Epithelial cell of esophagus (primary cell): ENCODE results near the gene CDK14.
A peak's percentile ranks its signal among the peaks of the same experiment; 100 is the strongest.
"Not testable (repeated sequence)": the region's sequence is repeated elsewhere in the genome, so short reads cannot be mapped to it uniquely, and the experiment has no call there.

Experiments used
- DNase-seq: peaks from one replicate; pipeline ENCODE4 v3.0.0; 2010; ENCODE audit warnings: low read depth
- H3K4me3 ChIP-seq: 2 replicates; pipeline ENCODE4 v1.5.1; 2011; ENCODE audit warnings: mild to moderate bottlenecking, low read length, control low read depth
- CTCF ChIP-seq: IDR thresholded peaks from 2 replicates; pipeline ENCODE4 v1.5.1; 2011; ENCODE audit warnings: low read depth, mild to moderate bottlenecking, low read length, control low read depth, inconsistent platforms; ENCODE audit not compliant: insufficient read depth; ENCODE audit errors: missing control alignments

CDK14 gene

GRCh38 chr7:91165006-91165845, 569.1 kb downstream of the CDK14 start:
- no peak for TF ChIP-seq CTCF
- H3K4me3 ChIP-seq: no peak overlapping the region
- DNase-seq: peak; percentile 91

- no peak for DNase-seq
- TF ChIP-seq CTCF: no peak
These were observed 569.7 kb downstream of the CDK14 start for GRCh38 chr7:91165846-91166230.

GRCh38 chr7:91168871-91169829, 573.0 kb downstream of the CDK14 start:
- no peak for TF ChIP-seq CTCF
- no peak for DNase-seq
- no peak overlapping the region for H3K4me3 ChIP-seq

More at GRCh38 chr7:91165846-91166230, 569.7 kb downstream of the CDK14 start:
- H3K4me3 ChIP-seq: no peak overlapping the region

GRCh38 chr7:91169830-91170191, 573.7 kb downstream of the CDK14 start:
- no peak for DNase-seq
- H3K4me3 ChIP-seq: no peak overlapping the region
- TF ChIP-seq CTCF: no peak

GRCh38 chr7:91173265-91173664, 577.1 kb downstream of the CDK14 start:
- DNase-seq, H3K4me3 ChIP-seq: not testable (repeated sequence)

- DNase-seq: no peak
- no peak overlapping the region for H3K4me3 ChIP-seq
- TF ChIP-seq CTCF: no peak
These were observed 584.6 kb downstream of the CDK14 start for GRCh38 chr7:91180746-91181145.

- H3K4me3 ChIP-seq: no peak overlapping the region
- peak; percentile 25 for DNase-seq
- no peak for TF ChIP-seq CTCF
These were observed 585.8 kb downstream of the CDK14 start for GRCh38 chr7:91181949-91182348.
